HG02763 (cell line): ENCODE measurements around the gene CA9.

Experiments
- ATAC-seq: cut with Tn5 transposase; IDR thresholded peaks from one replicate; pipeline ENCODE4 v1.9.1; 2021; ENCODE audit warnings: mild to moderate bottlenecking, moderate library complexity; ENCODE audit not compliant: unreplicated experiment

Gene CA9

GRCh38 chr9:35690614-35691333 lies 17.0 kb downstream of the CA9 start:
- no peak for ATAC-seq

- ATAC-seq, result no peak
Measured at GRCh38 chr9:35691334-35691650, 17.6 kb downstream of the CA9 start.

GRCh38 chr9:35691757-35692301 lies 18.1 kb downstream of the CA9 start:
- no peak for ATAC-seq

- no peak for ATAC-seq
Measured at GRCh38 chr9:35695943-35696401, 22.2 kb downstream of the CA9 start.

- no peak for ATAC-seq
Measured at GRCh38 chr9:35696520-35697215, 22.9 kb downstream of the CA9 start.

GRCh38 chr9:35697486-35697885 lies 23.8 kb downstream of the CA9 start:
- no peak for ATAC-seq

DNA sequence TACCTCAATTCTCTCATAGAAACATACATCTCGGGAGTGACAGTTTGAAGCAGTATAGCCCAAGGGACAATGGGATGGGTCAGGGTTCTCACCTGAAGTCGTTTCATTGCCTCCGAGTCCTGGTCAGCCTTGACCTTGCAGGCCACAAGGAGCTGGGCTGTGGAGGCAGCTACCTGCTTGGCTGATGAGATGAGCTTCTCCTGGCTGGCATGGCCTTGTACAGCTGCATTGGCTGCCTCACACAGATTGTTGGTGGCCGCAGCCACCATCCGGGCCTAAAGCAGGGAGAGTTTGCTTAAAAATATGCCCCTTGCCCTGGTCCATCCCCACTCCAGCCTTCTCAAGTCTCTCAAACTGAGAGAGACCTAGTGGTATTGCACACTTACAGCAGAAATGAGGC lies 24.5 kb downstream of the CA9 start:
- no peak for ATAC-seq

DNA sequence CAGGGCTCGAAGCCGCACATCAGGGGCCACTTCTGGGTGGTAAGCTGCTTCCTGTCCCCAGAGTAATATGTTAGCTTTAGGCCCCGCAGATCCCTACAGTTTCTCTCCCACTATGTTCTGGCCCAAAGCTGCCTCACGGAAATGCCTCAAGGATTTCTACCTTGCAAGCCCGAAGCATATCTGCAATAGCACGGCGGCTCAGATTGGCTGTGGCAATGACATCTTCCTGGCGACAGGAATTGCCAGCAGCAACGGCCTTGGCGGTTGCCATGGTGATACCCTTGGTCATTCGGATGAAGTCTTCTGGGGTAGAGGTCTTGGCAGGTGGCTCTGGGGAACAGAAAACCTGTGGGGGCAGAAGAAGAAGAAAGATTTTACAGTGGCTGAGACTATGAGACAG lies 26.3 kb downstream of the CA9 start:
- no peak for ATAC-seq

- no peak for ATAC-seq
Measured at GRCh38 chr9:35700942-35701341, 27.2 kb downstream of the CA9 start.

DNA sequence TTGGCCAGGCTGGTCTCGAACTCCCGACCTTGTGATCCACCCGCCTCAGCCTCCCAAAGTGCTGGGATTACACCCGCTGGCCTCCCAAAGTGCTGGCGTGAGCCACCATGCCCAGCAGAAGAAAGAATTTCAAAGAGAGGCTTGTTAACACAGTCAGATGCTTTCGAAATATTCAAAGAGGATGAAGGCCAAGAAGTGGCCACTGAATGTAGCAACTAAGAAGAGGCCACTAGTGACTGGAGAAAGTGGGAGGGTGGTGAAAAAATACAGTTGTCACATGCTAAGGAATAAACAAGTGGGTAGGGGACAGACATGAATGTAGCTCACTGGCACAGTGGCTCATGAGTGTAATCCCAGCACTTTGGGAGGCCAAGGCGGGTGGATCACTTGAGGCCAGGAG lies 29.0 kb downstream of the CA9 start:
- no peak for ATAC-seq

DNA sequence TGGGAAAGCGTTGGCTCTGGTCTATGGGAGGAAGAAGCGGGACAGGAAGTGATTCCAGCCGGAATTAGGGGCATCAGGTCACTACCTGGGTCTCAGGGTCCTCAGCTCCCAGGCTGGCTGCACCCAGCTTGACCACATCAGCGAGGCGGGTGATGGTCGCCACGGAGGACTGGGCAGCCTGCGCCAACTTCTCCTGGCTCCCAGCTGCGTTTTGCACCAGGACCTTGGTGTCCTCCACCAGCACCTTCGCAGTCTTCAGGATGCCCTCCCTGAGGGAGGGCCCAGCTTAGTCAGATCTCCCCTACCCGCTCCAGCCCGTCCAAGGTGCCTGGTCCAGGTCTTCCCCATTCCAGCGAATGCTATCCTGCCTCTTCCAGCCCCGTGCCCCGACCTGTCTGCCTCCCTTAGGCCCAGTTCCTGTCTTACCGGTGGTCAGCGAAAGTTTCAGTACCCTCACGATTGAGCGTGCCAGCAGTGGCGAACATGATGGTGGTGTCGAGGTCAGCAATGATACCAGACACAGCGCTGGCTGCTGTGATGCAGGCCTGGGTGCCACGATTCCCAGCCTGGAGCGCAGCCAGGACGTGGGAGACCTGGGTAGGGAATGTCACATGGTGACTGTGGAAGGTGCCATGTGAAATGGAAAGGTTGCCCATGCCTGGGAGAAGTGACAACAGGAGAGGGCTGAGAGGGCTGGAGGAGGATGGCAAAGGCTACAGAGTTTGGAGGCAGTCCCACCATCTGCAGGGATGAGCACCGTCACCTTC lies 30.4 kb downstream of the CA9 start:
- no peak for ATAC-seq

DNA sequence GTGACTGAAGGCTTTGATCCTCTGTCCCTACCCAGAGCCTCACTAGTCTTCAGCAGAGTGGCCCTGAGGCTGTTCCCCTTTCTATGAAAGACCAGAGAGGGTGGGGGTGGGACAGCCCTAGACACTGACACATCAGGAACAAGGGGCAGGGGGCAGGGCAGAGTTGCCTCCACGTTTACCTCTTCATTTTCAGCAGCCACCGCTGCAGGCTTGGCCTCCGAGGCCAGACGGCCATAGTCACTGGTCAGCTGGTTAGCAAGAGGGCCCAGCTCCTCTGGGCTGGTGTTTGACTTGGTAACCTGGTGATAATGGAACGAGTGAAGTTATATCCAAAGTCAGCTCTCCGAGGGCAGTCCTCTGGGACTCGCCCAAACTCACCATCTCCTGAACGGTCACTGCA lies 31.6 kb downstream of the CA9 start:
- no peak for ATAC-seq

DNA sequence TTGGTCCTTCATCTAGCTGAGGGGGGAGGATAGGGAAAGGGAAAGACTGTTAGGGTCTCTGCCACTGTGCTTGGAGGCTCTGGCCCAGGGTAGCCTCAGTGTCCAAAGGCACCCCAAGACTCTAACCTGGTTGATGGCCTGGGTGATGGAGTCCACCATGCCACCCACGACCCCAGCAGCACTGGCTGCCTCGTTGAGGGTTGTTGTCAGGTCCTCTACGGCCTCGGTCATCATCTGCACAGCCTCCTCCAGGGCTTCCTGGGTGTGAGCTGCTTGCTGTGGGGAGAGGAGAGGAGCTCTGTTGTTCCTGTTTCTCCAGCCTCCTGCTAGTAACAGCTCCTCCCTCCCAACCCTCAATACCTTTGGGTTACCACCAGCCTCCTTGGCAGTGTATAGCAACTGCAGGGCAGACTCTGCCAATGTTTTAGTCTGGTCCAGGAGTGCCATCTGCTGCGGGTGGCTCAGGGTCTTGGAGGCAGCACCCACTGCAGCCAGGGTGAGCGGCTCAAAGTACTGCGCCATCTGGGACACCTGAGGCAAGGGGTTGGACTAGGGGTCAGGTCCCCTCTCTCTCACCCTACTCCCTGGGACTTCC lies 32.2 kb downstream of the CA9 start:
- no peak for ATAC-seq

GRCh38 chr9:35706951-35707350 lies 33.2 kb downstream of the CA9 start:
- ATAC-seq, result no peak

DNA sequence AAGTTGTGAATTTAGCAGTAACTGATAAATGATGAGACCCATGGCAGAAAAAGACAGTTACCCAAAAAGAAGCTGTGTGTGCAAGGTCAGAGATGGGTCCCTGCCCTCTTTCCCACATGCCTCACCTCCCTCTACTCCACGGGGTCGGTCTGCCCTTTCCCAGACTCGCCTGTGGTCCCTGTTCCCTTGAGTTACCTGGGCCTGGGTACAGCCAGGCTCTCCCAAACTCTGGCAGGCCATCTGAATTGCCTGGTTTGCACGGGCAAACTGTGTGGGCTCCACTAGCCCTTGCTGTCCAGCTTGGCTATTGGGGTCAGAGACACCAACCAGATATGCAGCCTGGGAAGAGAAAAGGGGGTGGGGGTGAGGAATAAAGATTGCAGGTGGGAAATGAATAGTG lies 34.4 kb downstream of the CA9 start:
- ATAC-seq, result no peak

DNA sequence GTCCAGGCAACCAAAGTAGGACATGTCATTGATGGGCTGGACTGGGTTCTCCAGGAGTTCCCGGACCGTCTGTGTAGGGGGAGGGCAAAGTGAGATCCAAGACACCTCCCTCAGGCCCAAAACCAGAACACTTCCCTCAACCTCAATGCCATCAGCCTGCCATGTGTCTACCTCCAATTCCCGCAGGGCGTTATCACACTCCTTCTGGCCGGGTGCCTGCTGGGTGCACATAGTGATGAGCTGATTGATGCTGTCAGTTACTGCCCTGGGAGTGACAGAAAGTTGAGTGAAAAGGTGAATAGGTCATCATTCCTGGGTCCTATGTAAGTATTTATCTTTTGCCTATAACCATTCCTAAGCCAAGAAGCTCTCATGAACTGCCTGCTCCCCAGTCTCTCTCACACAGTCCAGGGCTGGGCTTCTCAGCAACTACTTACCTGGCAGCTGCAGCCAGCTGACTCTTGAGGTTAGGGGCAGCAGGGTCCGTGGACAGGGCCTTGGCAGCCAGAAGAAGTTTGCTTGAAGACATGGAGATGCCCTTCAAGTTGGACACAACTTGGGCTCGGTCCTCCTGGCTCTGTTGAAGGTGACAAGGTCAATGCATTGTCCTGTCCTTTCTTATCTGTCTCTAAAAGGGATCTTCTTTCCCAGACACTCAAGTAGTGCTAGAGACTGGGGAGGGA lies 37.2 kb downstream of the CA9 start:
- ATAC-seq, result no peak

GRCh38 chr9:35711501-35712428 lies 38.0 kb downstream of the CA9 start:
- no peak for ATAC-seq

DNA sequence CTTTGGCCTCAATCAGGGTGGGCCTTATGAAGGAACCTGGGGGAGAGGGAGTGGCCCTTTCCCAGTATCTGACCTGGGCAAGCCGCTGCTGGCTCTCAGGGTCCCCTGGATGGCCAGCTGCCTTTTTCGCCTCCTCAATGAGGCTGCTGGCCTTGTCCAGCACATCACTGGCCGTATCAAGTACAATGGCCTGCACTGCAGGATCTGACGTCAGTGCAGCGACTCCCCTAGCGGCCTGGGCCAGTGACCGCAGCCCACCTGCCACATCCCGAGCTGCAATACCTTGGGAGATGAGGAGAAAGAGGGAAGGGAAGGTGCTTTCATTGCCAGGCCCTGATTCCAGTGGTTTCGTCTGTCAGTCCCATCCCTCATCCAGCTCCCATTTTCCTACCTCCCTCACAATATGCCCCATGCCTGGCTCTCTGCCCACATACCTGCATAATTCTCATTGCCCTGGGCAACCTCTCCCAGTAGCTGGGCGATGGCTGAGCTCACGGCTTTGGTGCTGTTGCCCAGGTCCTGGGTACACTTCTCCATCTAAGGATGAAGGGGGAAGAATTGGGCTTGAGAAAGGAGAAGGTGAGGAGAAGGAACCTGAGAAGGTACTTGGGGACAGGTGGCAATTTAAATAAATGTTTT lies 39.2 kb downstream of the CA9 start:
- no peak for ATAC-seq

GRCh38 chr9:35713578-35713977 lies 39.9 kb downstream of the CA9 start:
- no peak for ATAC-seq
